HG03521 (cell line): Measurements from ENCODE around the gene CACNA1H.

Experiments
- ATAC-seq: cut with Tn5 transposase; IDR thresholded peaks from one replicate; pipeline ENCODE4 v1.9.1; 2021; ENCODE audit warnings: mild to moderate bottlenecking, moderate library complexity; ENCODE audit not compliant: unreplicated experiment

Gene CACNA1H

DNA sequence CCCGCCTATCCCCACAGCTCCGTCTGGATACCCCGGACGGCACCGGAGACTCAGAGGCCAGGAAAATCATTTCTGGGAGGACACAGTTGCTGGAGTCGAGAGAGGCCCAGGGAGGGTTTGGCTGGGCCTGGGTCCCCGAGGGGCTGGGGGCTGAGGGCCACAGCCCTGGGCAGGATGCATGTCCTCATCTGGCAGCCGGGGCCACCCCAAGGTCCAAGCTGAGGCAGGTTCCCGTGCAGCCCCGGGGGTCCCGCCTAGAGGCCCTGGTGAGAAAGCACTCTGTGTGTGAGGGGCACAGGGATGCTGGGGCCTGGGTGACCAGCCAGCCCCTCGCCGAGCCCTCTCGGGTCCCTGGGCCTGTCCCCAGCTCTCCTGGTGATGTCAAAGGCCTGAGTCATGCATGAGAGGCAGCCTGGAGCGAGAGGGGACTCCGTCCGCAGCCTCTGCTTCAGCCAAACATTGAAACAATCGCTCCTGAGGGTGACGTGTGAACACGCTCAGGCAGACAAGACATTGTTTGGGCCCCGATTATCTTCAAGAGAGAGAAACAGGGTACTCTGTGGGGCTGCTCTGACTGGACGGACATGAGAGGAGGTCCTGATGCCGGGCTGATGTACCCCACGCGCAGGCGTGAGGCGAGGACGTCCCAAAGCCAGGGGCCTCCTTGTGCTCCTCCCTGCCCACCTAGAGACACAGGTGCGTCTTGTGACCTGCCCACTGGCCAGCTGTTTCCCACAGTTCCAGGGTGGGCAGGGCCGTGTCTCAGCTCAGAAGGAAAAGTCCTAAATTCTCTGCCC is 31.1 kb upstream of the CACNA1H start:
- ATAC-seq = no peak

DNA sequence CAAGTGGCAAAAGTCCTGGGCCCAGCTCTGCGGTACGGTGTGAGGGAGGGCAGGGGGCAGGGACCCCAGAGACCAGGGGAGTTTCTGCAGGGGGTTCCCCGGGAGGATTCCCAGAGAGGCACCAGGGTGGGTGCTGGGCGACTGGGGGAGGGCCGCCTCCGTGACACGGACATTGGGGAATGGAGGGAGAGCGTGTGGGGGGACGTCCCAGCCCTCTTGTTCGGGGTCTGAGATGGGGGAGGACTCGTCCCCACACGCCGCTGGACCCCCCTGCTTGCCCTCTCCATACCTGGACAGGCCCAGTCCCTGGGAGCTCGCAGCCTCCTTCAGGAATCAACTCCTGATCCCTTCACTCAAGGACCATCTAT is 30.5 kb upstream of the CACNA1H start:
- no peak for ATAC-seq

DNA sequence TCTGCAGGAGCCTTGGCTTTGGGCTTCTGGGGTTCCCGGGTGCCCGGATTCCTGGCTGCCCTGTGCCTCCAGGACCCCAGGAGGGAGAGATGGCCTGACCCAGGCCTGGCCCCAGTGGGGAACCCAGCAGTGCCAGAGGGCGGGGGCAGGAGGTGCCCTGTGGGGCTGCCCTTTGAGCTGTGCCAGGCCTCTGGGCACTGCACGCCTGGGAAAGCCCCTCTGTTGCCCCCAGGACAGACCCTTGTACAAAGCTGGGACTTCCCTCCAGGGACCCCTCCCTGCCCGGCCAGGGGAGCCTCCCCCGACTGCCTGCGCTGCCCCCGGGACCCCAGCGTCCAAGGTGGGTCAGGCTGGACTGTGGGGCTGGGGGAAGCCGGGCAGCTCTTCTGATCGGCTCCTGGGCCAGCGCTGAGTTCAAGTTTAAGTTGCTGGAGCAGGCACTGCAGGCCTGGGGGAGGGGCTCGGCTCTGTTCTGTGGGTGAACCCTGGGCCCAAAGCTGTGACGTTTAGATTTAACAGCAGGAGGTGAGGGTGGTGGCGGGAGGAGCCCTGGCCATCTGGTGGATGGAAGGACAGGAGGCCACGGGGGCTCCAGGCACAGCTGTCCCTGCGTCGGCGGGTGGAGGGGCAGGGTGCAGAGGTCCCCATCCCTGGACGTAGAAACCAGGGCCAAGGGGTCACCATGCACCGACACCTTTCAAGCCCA is 29.2 kb upstream of the CACNA1H start:
- ATAC-seq = no peak

DNA sequence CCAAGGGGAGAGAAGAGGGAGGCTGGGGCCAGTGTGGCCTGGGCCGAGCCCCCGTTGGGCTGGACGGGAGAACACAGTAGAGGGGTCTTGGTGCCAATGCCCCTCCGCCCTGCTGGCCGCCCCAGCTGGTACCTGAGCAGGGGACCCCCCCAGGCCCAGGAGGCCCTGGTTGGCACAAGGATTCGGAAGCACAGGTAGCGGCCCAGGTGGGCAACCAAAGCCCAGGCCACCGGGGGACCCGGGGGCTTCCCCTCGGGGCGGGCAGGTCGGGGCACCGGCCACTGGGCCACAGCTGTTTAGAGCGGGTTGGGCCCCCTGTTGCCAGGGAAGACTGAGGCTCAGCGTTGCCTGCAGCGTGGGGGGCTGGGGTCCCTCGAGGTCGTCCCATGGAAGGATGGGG is 28.6 kb upstream of the CACNA1H start:
- ATAC-seq = no peak

DNA sequence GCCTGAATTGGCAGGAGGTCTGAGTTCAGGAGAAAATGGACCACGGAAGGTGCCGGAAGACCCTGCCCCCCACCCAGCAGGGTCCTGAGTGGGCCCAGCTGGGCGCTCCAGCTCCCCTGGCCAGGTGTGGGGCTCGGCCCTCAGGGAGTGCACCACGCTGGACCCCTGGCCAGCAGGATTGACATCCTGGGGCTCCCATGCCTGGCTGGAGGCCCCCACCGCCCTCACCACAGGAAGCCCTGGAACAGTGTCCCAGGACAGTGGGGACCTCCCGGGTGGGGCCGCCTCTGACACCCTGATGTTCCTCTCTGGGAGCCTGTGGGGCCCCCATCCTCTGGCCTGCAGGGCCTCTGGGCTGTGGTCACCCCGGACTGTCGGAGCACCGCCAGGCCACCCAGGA is 28.1 kb upstream of the CACNA1H start:
- no peak for ATAC-seq

DNA sequence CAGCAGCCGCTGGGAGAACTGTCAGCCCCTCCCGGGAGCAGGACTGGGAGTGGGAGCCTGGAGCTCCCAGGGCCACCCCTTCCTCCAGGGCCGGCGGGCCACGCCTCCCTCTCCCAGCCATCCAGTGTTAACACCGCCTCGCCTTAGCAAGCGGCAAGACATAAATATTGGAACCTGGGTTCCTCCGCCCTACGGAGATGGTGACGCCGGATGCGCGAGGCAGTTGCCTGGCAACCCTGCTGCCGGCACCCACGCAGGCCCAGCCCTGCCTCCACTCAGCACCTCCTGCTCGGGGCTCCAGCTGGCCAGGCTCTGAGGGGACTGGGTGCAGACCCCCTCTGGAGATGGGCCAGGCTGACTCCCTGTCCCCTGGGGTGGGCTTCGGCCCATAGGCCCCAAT is 27.4 kb upstream of the CACNA1H start:
- ATAC-seq = no peak

DNA sequence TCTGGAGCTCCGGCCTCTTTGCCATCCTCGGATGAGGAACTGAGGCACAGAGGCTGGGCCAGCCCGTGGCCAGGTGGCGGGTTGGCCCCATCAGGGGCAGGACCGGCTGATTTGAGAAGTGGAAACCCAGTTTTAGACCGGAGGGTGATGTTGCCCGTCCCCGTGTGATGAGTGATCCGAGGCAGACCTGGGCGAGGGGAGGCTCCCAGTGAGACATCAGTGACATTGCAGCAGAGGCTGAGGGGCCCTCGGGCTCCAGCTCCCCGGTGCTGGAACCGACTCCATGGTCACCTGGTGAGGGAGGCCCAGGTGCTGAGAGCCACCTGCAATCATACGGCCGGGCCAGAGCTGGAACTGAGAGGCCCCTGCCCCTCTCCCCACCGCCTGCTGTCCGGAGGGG is 26.9 kb upstream of the CACNA1H start:
- ATAC-seq = no peak

DNA sequence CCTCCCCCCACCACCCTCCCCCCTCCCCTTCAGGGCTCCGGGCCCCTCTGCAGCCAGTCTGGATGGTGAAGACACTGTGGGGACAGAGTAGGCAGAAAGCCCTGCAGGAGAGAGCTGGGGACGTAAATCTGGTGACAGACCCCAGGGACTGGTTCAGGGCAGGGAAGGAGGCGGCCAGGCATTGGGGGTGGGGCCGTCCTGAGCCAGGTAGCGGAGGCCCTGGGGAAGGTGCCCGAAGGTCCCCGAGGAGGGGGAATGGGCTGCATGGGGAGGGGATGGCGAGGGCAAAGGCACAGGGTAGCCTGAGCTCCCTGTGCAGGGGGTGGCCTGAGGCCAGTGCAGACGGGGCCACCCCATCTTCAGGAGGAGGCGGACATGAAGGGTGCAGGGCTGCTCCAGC is 26.3 kb upstream of the CACNA1H start:
- ATAC-seq = no peak

DNA sequence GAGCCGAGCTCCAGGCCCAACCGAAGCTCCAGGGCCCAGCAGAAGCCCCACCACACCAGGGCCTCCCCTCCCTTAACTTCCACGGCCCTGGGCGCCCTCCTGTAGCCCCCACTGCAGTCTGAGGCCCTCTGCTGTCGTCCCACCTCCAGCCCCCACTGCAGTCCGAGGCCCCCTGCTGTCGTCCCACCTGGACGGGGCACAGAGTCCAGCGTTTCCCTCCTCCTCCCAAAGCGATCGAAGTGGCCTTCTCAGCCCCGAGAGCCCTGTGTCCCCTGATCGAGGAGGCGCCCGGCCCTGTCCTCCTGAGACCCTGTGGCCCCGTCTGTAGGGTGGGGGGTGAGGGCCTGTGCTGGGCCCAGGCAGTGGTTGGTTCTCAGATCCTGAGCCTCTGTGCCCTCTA is 25.8 kb upstream of the CACNA1H start:
- ATAC-seq = no peak

DNA sequence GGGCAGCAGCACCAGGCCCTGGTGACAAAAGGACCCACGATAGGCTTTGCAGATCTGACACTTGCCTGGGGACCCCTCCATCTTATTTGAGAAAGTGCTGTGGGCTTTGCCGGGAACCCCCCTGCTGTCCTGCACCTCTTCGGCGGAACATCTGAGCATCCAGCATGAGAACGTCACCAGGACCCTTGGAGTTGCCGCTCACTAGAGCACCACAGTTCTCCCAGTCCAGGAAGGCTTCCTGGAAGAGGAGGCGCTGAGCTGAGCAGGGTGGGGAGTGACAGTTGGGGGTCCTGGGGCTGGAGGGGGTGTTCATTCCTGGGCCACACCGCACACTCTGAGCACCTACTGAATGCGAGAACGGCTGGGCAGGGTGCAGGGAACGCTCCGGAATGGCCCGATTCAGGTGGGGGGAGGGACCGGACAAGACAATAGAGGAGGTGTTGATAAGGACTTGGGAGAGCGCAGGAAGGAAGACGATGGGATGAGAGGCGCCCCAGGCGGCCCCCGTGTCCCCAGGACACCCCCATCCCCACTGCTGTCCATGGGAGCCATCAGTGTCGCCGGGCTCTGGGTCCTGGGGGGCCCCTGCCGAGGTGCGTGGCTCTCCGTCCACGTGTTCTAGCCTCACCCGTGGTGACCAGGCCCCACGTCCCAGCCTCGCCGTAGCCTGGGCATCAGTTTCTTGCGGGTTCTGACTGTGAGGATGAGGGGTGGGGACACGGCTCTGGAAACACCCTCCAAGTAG is 24.8 kb upstream of the CACNA1H start:
- no peak for ATAC-seq

DNA sequence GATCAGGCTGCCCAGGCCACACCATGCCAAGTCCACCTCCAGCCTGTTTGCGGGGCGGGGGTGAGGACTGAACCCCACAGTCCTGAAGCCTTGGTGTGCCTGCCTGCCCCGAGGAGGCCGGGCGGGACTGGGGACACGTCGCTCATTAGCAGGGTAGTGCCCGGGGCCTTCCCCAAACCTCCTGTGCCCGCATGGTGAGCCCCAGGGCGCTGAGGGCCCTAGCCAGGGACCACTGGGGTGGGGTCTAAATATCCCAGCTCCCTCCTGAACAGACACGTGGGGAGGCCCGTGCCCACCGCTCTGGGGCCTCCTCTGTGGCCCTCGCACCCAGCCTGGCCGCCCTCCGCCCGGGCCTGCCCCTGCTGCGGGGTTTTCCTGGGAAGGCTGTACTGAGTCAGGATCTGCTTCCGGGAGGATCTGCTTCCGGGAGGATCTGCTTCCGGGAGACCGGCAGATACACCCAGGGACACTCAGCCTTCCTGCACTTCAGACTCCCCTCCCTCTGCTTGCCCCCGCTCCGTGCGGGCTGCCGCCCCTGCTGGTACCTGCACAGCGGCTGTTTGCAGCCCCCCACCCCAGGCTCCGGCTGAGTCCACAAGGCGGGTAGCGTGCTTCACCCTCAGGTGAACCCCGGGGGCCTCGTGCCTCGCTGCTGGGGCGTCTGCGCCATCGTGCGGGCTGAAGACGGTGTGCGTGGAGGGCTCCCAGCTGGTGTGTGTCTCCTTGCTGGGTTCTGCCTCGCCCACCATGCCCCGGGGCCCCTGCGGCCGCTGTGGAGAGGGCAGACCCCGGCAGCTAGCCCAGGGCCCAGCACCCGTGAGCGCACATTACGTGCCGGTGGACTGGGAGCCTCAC is 23.6 kb upstream of the CACNA1H start:
- ATAC-seq = no peak

DNA sequence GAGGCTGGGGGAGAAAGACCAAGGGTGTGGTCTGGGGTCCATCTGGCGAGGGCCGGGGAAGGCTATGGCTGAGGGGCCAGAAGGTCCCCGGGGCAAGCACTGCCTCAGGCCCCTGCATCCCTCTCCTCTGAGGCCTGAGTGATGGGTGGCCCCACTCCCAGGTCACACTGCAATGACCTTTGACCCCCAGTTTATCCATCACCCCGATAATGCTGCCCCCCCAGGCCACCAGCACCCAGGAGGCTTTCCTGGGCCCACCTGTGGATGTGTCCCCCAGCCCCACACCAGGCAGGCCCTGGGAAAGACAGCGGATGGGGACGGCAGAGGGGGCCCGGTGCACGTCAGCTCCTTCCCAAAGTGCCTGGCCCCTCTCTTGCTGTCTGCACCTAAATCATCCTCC is 22.5 kb upstream of the CACNA1H start:
- no peak for ATAC-seq

DNA sequence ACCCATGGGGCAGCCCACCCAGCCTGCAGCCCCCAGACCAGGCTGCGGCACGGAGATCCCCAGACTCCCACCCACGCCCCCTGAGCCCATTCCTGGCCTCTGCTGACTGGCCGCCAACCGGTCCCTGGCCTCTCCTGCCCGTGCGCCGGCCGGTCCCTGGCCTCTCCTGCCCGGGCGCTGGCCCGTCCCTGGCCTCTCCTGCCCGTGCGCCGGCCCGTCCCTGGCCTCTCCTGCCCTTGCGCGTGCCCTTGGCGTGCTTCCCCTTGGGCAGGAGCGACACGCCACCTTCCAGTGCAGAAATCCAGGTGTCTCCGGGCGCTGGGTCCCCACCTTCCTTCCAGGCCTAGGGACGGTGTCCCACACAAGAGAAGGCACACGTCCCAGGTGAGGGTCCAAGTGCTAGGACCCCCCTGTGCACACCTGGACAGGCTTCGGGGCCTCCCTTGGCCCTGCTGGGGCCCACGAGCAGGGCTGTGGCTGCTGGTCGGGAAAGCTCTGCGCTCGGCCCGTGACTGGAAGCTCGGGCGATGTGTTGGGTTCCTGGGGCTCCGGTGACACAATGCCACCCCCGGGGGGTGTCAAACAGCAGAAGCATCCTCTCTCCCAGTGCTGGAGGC is 21.4 kb upstream of the CACNA1H start:
- no peak for ATAC-seq

DNA sequence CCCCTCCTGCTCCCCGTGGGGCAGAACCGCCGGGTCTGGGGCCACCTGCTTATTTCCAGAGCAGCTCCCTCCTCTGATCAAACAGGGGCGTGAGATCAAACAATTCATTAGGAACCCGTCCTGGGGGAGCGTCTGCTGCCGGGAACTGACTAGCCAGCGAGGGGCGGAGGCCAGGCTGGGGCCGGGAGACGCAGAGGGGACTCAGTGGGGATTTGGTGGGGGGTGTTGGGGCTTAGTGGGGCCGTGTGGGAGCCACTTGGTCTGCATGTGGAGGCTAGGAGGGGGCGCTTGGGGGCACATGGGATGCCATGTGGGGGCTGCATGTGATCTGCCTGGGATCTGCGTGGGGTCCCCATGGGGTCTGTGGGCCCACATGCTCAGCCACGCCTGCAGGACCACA is 20.5 kb upstream of the CACNA1H start:
- no peak for ATAC-seq

DNA sequence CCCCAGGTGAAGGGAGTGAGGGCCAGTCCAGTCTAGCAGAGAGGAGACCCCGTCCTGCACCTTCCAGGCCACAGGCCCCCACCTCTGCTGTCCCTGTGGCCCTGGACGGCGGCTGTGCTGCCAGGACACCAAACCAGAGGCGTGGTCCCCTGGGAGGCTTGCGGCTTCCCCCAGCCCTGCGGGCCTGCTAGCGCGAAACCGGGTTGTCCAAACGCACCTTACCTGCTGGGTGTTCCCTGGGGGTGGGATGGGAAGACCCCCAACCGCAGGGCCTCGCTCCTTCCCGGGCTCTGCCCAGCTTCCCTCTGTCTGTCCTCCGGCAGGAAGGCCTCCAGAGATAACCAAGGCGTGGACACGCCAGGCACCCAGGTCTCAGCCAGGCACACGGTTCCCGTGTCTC is 19.6 kb upstream of the CACNA1H start:
- no peak for ATAC-seq

DNA sequence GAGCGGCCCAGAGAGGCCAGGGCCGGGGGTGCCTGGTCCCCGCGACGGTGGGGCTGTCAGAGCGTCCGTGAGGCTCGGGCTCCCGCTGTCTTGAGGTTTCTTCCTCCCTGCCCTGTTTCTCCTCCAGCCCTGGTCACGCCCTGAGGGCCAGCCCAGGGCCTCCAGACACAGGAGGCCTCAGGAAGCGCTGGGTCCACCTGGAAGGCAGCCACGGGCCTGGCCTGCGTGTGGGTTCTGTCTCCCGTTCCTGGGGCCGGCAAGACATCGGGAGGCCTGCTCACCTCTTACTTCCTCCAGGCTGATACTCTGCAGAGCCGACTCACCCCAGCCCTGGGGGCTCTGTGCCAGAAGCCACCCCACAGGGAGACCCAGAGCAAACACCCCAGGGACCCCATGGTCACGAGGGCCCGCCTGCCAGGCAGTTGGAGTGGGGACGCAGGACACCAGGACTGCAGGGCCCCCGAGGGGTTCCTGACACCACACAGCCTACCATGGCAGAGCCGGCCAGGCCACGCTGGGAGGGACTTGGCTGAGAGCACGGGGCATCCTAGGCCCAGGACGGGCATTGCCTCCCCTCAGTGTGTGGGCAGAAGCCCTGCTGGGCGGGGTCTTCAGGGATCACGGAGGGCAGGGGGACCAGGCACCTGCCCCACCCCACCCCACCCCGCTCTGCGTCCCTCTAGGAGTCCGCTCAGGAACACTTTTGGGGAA is 18.9 kb upstream of the CACNA1H start:
- ATAC-seq = no peak

DNA sequence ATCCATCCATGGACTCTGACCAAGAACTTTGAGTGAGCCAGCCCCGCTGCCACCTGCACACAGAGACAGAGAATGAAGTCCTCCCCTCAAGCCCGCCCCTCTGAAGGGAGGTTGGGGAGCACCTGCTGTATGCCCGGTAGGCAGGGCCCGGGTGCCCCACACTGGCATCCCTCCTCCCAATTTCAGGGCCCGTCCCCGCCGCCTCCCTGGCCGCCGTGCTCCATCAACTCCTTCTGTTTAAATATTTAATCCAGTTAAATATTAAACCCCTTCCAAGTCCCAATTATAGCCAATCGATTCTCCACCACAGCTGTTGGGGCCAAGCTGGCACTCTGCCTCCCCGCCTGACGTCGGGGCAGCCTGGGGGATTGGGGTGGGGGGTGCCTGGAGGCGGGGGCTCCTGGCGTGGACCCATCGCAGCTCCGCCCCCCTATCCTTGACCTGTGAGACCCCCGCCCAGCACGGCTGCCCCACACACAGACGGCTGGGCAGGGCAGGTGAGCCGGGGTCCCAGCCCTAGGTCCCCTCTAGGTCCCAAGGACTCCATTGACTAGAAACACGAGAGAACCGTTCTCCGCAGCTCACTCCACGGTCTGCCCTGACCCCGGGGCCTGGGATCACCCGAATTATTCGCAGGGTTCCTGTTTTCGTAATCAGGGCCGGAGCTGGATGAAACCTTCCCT is 18.0 kb upstream of the CACNA1H start:
- ATAC-seq = no peak

DNA sequence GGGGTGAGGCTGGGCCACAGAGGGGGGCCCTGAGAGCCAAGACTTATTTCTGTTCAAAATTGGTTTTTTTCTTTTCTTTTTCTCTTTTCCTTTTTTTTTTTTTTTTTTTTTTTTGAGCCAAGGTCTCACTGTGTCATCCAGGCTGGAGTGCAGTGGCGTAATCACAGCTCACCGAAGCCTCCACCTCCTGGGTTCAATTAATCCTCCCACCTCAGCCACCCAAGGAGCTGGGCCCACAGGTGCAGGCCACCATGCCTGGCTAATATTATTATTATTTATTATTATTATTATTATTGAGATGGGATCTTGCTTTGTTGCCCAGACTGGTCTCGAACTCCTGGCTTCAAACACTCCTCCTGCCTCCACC is 17.5 kb upstream of the CACNA1H start:
- no peak for ATAC-seq

DNA sequence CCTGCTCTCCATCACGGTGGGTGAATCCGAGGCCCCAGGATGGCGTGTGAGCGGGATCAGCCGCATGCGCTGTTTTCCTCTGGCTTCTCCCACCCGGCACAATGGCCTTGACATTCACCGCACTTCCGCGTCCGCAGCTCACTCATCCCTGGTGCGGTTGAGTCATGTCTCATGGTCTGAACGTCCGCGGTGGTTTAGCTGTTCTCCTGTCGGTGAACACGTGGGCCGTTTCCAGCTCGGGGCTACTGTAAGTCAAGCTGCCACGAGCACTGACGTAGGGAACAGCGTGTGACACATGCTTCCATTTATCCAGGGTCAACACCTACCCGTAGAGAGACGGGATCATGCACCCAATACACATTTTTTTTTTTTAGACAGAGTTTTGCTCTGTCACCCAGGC is 15.3 kb upstream of the CACNA1H start:
- ATAC-seq = no peak
